ENCODE results near the gene SEMA4F.

SEMA4F gene

DNA sequence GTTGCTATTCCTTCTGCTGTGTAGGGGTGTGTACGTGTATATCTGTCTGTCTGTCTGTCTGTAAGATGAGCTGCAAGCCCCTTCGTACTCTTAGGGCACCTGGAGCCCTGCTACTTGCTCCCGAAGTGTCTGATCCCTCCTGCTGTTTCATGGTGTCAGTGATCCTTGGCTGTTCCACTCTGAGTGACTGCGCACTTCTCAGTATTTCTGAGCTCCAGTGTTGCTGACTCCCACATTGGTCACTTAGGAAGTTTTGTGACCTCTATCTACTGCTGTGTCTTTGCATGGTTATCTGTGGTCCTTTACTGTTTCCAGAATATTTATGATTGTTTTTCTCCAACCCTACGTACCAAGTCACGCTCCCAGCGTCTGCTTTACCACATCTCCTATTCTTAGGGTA is 16.2 kb downstream of the SEMA4F start:
- no peak for DNase-seq

GRCh38 chr2:74671479-74671878 is 17.4 kb downstream of the SEMA4F start:
- DNase-seq = no peak

DNA sequence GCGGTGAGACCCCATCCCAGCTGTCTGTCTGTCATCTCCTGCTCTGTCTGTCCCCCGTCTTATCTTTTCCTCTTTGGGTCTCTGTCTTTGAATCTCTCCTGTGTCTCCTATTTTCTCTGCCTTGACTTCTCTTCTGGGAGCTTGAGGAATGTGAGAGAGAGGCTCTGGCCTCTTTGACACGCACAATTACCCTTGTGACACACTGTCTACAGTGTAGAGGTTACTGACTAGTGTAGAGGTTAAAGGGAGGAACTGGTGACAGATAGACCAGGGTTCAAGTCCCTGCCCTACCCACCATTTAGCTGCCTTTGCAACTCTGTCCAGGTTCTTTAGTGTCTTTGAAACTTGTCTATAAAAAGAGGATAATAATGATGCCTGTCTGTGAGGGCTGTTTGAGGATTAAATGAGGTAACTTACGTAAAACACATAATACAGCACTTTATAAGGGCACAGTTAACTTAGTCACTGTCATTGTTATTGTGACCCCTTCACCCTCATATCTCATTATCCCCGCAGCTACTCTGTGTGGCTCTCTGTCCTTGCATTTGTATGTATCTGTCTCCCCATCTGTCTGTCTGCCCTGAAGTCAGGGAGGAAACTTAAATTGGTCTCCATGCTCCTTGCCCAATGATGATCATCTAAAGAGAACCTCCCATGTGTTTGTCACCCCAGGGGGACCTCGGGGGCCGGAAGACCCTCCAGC is 19.9 kb downstream of the SEMA4F start:
- no peak for DNase-seq

- DNase-seq = no peak
Observed at GRCh38 chr2:74675090-74675489, 21.0 kb downstream of the SEMA4F start.

DNA sequence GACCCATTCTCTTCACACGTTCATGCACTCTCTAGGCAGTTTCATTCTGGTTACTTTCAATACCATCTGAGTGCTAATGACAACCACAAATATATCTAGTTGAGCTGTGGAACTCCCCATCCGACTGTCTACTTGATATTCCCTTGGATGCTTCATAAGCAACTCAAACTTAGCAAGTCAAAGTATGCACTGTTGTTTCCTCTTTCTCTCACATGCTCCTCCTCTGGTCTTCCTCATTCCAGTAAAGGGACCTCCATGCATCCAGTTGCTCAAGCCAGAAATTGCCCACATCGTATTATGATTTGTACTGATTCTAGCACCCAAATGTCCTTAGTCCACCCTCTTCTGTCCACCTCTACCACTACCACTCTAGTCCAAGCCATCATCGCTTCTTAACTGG is 22.3 kb downstream of the SEMA4F start:
- no peak for DNase-seq

DNA sequence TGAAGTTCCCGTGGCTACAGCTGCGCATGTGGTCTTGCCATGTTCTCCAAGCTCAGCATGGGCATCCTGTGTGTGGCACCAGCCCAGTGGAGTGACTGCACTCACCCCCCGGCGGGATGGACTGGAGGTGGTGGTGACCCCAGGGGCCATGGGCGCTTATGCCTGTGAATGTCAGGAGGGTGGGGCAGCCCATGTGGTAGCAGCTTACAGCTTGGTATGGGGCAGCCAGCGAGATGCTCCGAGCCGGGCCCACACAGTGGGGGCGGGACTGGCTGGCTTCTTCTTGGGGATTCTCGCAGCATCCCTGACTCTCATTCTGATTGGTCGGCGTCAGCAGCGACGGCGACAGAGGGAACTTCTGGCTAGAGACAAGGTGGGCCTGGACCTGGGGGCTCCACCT is 25.6 kb downstream of the SEMA4F start:
- DNase-seq = no peak

DNA sequence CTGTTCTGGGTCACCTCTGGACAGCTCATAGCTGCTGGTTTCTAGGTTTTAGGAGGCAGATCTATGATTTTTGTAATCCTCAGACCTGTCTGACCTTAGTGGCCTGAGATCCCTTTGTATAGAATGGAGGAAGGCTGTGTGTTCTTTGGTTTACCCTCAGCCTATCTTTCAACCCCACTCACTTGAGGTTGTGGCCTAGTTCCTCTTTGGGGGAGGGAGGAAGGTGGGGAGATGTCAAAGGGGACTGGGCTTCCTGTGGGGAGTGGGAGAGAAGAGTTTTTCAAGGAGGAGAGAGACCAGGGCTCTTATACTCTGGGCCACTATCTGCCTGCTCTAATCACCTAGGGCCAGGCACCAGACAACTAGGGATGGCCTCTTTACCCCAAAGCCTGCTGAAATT is 28.5 kb downstream of the SEMA4F start:
- DNase-seq = no peak

DNA sequence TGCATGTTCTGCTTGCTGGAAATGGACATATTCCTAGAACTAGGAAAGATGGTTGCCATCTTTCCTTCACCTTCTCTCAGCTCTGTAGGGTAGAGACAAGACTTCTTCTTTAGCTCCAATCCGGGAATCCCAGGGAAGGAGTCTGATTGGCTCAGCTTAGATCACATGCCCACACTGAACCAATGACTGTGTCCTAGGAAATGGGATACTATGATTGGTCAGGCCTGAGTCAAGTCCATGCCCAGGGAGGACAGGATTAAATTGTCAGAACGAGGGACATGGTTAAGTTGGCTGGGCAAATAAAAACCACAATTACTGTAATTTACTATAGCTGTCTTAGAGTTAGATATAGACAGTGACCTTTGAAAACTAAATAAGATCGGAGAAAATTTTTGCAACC is 31.4 kb downstream of the SEMA4F start:
- no peak for DNase-seq

- no peak for DNase-seq
Observed at GRCh38 chr2:74688881-74689280, 34.8 kb downstream of the SEMA4F start.

DNA sequence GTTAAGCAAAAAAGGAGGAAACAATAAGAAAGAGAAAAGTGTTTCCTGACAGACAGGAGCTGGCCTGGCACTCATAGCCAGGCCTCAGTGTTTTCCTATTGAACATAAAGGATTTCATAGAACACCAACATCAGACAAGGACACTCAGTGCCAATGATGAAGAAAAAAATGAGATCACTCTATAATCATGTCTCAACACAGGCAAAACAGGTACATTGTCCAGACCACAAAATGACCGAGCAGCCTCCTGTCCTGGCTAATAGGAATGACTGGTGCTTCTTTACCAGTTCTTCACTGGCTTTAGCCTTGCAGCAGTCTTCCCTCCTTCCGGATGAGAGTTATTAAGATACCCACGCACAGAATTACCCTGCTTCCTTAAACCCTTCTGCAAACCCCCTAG is 35.6 kb downstream of the SEMA4F start:
- DNase-seq = no peak

DNA sequence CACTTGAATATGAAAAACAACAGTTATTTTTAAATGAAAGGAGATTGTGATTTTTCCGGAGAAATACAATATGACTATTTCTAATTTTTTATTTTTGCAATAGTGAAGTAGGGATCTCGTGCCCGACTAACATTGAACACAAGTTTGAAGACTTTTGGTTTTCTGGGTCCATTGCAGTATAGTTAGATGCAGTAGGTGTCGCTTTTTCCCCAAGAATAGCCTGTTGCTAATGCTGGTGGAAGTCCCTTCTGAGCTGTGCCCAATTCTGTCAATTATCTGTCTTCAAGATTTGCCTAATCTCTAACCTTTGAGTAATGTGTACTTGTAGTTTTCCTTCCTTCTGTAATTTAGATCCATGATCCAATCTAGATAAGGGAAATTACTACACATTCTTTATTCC is 36.5 kb downstream of the SEMA4F start:
- DNase-seq = peak; percentile 32

DNA sequence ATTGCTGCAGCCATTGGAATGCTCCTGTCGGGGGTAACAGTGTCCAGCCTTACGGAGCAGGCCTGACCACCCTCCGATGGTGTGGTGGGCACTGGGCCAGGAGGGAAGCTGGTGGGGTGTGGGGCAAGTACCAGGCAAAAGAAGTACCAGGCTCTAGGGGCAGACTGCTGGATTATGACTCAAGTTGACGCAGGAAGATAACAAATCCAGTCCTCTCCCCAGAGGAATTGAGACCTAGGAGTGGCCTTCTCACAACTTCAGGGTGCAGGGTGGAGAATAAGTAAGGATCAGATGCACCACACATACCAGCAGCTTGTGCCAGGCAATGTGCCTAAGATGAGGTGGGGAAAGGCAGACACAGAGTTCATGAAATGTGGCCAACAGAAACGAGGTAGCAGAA is 37.9 kb downstream of the SEMA4F start:
- DNase-seq = no peak

DNA sequence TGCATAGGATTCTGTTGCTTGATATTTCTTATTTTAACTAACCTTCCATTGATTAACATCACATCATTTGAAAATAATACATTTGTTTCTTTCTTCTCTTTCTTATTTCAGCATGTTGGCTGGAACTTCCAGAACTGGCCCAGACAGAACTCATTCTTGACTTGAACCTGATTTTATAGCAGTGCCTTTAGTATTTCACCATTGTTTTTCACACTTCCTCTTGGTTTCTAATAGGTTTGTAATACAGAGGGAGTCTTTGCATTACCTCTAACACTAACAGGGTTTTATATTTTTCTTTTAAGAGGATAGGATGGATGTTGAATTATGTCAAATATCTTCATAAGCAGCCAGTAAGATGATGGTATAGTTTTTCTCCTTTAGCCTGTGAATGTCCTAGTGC is 39.2 kb downstream of the SEMA4F start:
- no peak for DNase-seq

DNA sequence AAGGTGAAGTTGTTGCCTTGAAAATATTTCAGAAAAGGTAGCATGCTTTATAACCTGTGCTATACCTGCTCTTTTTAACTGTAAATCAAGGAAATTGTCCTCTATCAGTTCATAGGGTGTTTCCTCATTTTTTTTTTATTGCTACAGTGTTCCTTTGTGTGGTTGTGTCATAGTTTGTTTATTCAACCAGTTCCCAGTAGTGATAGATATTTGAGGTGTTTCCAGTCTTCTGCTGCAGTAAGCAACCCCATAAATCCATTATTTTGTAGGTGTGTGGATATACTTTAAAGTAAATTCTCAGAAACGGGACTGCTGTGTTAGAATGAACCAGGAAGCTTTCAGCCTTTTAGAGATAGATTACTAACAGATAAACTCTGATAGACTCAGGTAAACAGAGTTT is 39.6 kb downstream of the SEMA4F start:
- no peak for DNase-seq

- no peak for DNase-seq
Observed at GRCh38 chr2:74694281-74694680, 40.2 kb downstream of the SEMA4F start.

DNA sequence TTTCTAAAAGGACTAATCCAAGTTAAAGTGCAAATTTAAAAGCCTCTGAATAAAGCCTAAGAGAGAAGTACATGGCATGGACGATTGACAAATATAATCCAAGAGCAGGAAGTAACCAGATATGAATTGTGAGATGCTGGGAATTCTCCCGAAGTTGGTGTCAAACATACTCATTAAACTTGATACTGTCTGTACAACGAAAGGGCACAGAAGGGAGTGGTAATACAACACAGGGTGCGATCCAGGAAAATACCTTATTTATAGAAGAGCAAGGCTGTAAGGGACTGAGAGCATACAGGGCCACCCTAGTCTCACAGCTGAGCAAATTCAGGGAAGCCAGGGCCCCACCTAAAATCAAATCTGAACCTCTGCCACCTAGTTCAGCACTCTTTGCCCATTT is 41.6 kb downstream of the SEMA4F start:
- DNase-seq = no peak

DNA sequence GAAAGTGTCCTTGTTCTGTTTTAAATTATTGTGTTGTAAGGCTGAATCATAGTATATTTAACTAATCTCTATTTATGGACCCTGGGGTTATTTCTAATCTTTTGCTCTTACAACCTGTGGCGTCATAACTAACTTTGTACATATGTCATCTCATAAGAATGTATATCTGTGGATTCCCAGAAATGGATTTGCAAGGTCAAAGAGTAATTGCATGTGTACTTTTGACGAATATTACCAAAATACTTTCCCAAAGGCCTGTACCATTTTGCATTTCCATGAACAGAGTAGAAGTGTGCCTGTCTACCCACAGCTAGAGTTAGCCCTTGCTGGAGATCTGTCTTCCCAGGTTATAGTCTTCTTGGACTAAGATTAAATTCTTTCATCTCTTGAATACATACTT is 42.8 kb downstream of the SEMA4F start:
- no peak for DNase-seq

DNA sequence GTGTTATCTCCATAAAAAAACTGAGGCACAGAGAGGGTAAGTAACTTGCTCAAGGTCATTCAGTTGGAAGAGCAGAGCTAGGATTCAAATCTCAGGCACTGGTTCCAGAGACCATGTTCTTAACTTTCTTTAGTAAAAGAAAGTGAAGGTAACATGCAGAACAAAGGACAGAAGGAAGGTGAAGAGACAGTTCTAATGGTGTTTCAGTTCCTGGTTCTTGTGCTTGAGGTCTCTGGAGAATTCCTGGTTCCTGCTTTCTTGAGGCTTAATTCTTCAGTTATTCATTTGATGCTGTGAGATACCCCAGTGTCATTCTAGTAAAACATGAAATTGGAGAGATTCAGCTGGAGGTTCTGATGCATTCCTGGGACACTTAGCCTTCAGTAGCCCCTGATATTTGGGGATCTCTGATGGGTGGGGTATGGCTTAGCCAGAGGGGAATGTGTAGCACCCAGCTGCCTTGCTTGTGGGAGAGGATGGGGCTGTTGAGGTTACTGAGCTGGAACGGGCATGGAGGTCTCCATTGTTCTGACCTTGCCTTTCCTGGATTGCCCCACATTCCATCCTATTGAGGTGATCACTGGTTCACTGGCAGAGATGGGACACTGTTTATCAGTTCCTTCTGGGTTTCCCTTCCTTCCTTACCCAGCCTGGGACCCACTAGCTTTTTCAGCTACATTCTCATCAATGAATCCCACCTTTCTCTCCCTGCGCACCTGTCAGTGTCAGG is 46.8 kb downstream of the SEMA4F start:
- no peak for DNase-seq

DNA sequence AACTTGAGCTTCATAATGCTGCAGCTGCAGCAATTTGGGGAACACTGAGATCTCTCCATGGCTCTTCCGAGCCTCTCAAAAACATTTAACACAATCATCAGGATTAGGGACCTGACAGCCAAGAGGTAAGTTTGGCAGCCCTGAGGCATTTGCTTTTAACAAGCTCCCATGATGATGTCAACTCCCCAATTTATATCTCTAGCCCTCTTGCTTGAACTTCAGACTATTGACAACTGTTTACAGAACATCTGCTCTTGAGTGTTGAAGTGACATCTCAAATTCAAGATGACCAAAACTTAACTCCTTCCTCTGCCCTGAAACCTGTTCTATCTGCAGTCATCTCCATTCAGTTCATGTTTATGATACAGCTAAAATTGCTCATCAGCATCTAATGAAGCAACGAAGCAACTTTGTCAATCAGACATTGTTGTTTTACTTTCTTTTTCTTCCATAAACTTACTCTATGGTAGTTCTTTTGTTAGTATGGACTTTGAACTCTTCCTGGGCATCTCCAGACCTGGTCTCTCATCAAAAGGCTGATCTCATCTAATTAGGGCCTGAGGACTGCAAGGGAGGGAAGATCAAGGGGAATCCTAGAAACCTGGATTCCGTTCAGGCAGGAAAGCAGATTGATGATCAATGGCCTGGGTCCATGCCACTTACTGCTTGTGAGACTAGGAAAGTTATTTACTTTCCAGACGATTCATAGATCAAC is 48.1 kb downstream of the SEMA4F start:
- DNase-seq = no peak

- no peak for DNase-seq
Observed at GRCh38 chr2:74703373-74703772, 49.3 kb downstream of the SEMA4F start.

DNA sequence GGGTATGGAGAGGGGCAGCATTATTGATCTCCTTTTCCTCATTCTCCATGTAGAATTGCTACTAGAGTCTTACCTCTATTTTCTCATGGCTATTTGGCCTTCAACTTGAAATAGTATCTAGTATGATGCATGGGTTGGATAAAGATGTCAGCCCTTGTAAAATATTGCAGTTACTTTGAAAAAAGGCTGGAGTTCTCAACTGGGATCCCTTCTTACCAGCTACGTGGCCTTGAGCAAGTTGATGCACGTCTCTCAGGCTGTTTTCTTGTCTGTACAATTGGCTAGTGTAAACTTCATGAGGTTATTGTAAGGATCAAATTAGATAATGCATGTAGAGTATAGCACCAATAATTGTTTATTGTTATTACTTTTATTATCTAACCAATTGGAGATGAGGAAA is 50.2 kb downstream of the SEMA4F start:
- no peak for DNase-seq

GRCh38 chr2:74706741-74707140 is 52.7 kb downstream of the SEMA4F start:
- no peak for DNase-seq

DNA sequence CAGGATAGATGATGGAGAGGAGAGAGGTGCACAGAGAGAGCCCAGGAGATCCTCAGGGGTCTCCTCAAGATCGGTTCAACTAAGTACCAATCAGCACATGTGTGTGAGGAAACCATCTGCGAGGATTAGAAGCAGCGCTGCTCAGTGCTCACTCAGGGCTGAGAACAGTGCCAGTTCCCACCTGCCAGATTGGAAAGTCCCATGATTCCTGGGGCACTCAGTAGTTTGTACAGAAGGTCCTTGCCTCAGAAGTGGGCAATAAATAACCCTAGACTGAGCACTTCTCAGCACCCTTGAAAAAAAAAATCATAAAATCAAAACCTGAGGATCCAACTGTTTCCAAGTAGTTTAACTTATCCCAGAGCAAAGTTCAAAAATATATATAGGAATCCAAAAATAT is 53.8 kb downstream of the SEMA4F start:
- no peak for DNase-seq

GRCh38 chr2:74708296-74708695 is 54.2 kb downstream of the SEMA4F start:
- no peak for DNase-seq

Measured in NCI-H2107 (cell line).